22Rv1 (cell line): ENCODE data around the gene VWA5B1.

Source experiments
- ZFX ChIP-seq: fragments of 450-650 bp; IDR thresholded peaks from 2 replicates; pipeline ENCODE4 v1.6.1; 2017; ENCODE audit warnings: antibody characterized with exemption, borderline replicate concordance
- TF ChIP-seq, protein P1 (sequence below): fragments of 450-650 bp; IDR thresholded peaks from 2 replicates; pipeline ENCODE4 v1.5.1; 2017; ENCODE audit warnings: mild to moderate bottlenecking

GRCh38 chr1:20276485-20277159 lies 14.1 kb upstream of the VWA5B1 start:
- TF ChIP-seq, protein P1, sequence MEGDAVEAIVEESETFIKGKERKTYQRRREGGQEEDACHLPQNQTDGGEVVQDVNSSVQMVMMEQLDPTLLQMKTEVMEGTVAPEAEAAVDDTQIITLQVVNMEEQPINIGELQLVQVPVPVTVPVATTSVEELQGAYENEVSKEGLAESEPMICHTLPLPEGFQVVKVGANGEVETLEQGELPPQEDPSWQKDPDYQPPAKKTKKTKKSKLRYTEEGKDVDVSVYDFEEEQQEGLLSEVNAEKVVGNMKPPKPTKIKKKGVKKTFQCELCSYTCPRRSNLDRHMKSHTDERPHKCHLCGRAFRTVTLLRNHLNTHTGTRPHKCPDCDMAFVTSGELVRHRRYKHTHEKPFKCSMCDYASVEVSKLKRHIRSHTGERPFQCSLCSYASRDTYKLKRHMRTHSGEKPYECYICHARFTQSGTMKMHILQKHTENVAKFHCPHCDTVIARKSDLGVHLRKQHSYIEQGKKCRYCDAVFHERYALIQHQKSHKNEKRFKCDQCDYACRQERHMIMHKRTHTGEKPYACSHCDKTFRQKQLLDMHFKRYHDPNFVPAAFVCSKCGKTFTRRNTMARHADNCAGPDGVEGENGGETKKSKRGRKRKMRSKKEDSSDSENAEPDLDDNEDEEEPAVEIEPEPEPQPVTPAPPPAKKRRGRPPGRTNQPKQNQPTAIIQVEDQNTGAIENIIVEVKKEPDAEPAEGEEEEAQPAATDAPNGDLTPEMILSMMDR: no peak
- no peak for TF ChIP-seq ZFX
